Effector CD8-positive, alpha-beta T cell (primary cell): Measurements from ENCODE around the gene PLSCR1.
A peak's percentile ranks its signal among the peaks of the same experiment; 100 is the strongest.

Source experiments
- DNase-seq: peaks from one replicate; lab custom pipeline; 2025; lab: John Stamatoyannopoulos, UW
- total RNA-seq, 4 experiments: gene quantifications; one replicate each; lab custom pipeline; 2026; lab: John Stamatoyannopoulos, UW

PLSCR1 gene, protein sequence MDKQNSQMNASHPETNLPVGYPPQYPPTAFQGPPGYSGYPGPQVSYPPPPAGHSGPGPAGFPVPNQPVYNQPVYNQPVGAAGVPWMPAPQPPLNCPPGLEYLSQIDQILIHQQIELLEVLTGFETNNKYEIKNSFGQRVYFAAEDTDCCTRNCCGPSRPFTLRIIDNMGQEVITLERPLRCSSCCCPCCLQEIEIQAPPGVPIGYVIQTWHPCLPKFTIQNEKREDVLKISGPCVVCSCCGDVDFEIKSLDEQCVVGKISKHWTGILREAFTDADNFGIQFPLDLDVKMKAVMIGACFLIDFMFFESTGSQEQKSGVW
- 7.4 to 26.1 (median 19.1) reads per million in 4 experiments for total RNA-seq

DNA sequence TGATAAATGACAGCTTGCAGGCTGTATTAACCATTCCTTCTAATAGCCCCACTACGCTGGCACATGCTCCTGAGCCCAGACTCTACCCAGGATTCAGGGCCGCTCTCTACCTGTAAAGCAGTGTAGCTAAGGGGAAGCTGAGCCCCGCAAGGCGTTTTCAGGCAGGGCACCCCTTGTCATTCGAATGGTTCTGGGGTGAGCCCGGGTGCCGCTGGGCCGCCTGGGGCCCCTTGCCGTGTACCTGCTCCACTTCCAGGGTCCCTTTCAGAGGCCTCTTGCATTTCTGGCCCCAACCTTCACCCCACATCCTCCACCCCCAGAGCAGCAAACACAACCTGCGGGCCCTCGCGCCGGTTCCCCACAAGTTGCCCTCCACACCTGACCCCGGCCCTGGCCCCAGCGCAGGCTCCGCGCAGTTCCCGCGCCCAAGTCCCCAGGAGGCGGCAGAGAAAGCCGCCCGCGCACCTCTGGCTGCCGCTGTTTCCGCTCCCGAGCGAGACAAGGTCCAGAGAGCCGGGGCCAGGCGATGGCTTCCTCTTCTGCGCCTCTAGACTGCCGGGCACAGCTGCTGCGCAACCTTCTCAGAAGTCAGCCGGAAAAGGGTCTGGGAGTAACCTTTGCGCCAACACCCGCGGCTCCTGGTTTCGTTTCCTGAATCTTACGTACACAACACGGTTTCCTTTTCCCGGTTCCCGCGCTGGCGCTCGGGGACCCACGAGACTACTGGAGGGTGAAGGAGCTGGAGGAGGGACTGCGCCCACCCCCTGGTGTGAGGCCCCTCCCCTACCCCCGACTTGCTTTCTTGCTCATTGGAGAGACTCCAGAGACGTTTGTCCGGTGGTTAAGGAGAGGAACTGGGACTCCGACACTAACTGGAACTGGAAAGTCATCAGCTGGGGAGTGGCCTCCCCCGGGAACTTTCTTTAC, at the start of gene PLSCR1:
PLSCR1 (minus strand) TSS at position 606 of the 927 bp plus-strand sequence. CDS start 8,055 bp downstream, outside the sequence.
- peak; percentile 48 for DNase-seq

DNA sequence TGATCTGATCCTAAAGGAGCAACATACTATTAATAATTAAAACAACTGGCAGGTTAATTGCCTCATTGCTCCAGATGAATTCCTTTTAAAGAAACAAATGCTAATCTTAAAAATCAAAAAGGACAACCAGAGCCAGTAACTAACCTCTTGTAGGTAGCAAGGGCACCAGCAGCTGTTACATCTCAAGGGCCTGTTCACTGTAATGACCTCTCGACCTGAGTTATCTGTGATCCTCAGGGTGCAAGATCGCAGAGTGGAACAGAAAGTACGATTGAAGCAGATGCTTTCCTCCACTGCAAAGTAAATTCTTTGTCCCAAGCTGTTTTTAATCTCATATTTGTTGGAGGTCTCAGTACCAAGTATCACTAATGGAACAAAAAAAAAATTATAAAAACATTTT, 49.4 kb upstream of the PLSCR1 start:
- DNase-seq: no peak

DNA sequence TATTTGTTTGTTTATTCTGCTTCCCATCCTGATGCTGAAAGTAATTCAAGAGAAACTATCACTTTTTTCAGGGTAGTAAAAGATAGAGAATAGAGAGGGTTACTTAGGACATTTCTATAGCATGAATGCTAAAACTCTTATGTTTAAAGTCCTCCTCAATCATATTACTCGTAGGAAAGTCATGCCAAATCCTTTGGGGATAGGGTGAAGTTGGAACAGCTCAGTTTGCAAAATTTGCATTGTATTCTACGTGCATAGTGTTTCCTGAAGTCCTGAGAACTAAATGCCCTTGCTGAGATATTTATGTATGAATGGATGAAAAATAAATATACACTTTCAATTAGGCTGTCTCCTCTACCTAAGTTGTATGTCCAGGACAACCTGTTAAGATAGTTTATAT, 46.1 kb upstream of the PLSCR1 start:
- DNase-seq: no peak

DNA sequence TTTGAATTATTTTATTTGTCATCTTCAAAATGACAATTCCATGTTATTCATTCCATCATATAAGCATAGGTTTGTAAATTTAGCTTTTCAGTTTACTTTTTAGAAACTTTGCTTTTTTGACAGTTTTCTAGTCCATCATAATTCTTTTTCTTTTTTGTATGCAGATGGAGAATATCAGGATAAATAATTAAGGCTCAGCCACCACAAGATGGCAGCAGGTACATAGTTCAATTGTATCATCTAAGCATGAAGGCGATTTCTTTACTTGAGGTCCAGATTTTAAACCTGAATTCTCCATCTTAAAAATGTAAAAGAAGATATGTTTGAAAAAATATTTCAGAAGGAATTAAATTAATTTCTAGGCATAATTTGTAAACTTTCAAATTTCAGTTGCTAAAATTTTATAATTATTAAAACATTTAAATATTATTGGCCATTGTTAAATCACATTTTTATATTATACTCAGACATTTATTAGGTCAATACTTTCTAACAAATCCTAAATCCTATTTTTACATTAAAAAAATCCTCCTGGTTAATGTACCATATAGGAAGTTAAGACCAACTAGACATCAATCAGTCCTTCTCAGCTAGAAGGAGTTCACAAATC, 45.6 kb upstream of the PLSCR1 start:
- DNase-seq: no peak

DNA sequence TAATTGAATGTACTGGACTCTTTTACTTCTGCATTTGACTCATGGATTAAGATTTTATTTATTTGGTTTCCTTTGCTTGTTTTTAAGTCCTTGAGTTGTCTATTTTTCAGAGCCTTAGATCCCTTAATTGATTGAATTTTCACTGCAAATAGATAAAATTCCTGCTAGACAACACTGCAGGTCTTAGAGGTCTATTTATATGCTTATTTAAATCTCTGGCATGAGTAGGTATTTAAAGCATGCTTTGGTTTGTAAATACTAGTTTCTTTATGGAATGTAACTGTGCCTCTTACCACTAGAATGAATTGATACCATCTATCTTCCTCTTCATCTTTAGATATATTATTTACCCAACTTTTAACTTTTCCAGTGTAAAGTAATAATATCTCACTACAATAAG, 40.7 kb upstream of the PLSCR1 start:
- DNase-seq: no peak

DNA sequence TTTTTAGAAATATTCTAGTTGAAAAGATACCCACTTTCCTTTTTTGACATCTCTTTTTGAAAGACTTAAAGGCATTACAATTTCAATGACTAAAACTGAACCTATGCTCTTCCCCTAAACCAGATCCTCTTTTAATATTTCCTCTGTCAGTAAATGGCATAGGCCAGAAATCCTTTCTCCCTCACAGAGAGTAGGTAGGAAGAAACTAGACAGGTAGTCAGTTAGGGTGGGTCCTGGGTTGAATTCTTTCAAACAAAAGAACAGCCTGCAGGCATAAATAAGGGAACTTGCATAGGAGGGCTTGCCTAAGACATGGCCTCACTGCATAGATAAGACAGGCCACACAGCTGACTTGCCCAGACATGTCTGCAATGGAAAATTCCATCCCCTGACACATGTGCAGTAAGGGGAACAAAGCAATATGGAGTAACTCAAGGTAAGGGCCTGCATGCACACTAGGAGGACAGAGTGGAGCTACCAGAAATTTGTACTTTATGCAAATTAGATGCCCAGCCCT, 37.6 kb upstream of the PLSCR1 start:
- no peak for DNase-seq

DNA sequence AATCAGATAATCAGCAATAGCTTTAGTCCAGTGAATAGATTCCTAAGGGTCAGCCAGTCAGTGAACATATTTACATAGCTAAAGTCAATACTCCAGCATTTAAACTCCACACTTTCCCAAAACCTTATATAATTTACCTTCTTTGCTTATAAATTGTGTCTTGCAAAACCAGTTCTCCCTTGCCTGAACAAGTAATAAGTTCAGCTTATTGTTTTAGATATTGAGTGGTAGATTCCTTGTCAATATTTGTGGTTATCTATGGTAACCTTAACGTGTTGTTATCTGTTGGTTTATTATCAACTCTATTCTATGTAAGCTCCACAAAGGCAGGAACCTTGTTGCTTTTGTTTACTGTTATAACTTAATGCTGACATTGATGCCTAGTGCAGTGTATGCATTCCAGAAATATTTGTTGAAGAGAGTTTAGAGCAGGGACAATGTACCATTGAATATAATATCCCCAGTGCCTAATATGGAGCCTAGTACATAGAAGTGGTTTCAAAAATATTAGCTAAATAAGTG, 36.7 kb upstream of the PLSCR1 start:
- DNase-seq: no peak

DNA sequence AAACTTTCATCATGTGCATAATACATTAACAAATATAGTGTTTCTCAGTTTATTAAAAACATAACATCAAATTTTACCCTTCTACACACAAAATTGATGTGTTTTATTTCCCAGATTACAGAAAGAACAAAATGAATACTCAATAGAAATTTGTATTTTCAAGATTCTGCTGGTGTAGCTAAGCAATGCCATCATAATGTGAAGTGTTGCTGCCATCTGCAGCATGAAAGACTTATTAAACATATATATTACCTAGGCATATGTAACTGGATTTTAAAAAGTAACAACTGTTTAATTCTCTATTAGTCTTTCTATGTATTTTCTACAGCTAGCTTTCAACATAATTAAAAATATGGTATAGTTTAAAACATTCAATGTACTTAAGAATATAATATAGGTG, 33.3 kb upstream of the PLSCR1 start:
- DNase-seq: peak; percentile 0

DNA sequence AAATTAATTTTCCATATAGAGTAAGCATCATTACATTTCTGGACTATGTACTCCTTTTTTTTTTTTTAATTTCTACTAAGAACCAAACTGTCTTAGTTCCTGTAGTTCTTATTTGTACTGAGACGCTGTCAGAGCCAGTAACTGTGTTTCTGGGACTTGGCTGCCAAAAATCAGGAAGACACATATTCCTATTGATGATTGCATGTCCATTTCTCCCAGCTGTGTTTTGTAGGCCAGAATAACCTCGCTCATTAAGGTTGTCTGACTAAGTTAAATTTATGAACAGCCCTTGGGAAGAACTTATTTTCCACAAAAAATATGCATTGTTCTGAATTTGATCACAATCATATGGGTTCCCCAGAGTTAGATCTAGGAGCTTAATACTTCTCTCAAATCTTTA, 31.2 kb upstream of the PLSCR1 start:
- DNase-seq: no peak

DNA sequence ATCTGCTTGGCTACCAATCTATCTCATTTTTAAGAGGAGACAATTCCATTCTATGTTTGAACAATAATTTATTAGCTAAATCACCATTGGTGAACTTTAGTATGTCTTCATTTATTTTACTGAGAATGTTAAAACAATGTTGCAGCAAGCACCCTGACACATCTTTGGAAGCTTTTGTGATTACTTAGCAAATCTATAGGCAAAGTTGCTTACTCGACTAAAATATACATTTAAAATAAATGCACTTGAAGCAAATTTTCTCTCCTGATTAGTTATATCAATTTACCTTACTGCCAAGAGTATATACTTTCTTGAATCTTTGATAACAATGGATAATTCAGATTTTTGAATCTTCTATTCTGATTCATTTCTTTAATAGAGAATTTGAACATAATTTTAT, 29.8 kb upstream of the PLSCR1 start:
- DNase-seq: no peak

DNA sequence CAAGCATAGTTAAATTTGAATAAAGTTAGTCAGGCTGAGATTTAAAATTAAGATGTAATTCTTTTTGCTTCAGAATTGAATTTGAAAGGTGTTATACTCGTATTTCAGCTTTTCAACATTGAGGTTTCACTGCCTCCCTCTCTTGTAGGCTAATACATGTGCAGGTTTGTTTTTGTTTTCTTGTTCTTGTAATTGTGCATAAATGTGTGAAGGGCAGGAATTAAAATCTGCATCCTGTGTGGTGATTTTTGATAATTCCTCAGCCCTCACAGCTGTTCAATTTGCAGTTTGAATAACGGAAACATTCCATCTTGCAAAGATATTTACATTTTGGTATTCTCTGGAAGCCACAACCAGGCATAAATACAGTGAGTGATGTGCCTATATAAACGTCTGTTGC, 24.9 kb upstream of the PLSCR1 start:
- DNase-seq: no peak

DNA sequence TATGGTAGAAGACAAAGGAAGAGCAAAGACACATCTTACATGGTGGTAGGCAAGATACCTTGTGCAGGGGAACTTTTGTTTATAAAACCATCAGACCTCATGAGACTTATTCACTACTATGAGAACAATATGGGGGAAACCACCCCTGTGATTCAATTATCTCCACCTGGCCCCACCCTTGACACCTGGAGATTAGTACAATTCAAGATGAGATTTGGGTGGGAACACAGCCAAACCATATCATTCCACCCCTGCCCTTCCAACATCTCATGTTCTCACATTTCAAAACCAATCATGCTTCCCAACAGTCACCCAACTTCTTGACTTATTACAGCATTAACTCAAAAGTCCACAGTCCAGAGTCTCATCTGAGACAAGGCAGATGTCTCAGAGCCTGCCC, 21.7 kb upstream of the PLSCR1 start:
- DNase-seq: no peak

DNA sequence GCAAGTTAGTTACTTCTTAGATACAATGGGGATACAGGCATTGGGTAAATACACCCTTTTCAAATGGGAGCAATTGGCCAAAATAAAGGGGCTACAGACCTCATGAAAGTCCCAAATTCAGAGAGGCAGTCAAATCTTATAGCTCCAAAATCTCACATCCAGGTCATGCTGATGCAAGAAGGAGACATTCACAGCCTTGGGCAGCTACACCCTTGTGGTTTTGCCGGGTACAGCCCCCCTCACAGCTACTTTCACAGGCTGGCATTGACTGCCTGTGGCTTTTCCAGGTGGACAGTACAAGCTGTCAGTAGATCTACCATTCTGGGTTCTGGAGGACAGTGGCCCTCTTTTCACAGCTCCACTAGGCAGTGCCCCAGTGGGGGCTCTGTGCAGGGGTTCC, 17.5 kb upstream of the PLSCR1 start:
- DNase-seq: no peak

DNA sequence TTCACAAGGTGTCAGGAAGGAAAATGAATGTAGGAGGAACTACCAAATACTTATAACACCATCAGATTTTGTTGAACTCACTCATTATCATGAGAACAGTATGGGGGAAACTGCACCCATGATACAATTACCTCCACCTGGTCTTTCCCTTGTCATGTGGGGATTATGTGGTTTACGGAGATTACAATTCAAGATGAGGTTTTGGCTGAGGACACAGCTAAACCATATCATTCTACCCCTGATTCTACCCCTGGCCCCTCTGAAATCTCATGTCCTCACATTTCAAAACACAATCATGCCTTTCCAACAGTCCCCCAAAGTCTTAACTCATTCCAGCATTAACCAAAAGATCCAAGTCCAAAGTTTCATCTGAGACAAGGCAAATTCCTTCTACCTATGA, 17.1 kb upstream of the PLSCR1 start:
- no peak for DNase-seq

DNA sequence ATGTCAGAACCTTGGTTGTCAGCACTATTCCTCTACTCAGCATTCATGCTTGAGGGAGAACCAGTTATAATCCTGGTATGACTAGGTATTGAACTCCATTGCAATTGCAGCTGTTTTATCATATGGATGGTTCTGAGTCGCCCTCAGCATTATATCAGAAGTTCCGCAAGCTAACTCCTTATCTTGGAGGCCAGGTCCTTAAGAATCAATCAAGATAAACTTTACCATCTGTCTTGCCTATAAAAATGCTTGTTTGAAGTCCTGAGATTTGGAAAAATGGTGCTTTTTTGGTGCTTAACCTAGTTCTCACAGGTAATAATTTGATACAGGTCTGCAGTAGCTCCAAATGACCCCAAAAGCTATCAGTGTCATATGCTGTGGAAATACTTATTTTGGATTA, 16.3 kb upstream of the PLSCR1 start:
- DNase-seq: no peak

DNA sequence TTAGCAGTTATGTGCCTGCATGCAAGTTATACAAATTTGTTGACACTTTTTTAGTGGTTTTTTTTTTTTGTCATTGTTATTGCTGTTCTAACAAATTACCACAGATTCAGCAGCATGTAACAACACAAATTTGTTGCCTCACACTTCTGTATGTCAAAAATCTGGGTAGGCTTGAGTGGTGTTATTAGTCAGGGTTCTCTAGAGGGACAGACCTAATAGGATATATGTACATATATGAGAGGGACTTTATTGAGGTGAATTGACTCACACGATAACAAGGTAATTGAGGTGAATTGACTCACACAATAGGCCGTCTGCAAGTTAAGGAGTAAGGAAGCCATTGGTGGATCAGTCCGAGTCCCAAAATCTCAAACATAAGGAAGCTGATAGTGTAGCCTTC, 15.0 kb upstream of the PLSCR1 start:
- DNase-seq: no peak

DNA sequence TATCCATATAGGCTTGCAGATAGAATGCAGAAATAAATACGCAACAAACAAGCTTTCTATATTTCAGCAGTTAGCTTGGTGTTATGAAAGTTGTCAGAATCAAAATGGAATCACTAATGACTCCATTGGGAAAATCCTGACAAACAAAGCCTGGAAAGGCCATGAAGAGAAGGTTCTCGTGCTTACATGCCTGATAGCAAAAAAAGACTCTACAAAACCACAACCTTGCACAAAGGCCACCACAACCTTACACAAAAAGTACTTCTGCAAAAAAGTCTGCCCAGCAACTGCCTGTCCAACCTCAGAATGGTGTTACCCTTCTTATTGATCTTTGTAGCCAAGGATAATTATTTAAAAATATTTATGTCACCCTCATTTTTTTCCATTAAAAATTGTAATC, 14.4 kb upstream of the PLSCR1 start:
- no peak for DNase-seq

DNA sequence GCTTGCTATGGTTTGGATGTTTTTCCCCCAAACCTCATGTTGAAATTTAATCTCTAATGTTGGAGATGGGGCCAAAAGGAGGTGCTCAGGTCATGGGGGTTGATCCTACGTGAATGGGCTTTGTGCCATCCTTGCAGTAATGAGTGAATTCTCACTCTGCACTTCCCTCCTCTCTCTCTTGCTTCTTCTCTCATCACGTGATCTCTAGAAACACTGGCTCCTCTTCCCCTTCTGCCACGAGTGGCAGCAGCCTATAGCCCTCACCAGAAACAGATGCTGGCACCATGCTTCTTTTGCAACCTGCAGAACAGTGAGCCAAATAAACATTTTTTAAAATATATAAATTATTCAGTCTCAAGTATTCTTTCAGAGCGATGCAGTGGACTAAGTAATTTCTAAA, 13.3 kb upstream of the PLSCR1 start:
- no peak for DNase-seq

DNA sequence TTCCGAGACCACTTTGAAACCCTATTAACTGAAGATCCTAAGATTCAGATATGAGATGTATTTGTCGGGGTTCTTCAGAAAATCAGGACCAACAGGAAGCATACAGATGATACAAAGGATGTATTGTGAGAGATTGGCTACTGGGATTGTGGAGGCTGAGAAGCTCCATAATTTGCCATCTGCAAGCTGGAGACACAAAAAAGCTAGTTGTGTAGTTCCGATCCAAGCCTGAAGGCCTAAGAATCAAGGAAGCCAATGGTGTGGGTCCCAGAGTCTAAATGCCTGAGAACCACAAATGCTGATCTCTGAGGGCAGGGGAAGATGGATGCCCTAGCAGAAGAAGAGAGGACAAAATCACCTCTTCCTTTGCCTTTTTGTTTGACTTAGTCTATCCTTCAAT, 10.9 kb upstream of the PLSCR1 start:
- no peak for DNase-seq

DNA sequence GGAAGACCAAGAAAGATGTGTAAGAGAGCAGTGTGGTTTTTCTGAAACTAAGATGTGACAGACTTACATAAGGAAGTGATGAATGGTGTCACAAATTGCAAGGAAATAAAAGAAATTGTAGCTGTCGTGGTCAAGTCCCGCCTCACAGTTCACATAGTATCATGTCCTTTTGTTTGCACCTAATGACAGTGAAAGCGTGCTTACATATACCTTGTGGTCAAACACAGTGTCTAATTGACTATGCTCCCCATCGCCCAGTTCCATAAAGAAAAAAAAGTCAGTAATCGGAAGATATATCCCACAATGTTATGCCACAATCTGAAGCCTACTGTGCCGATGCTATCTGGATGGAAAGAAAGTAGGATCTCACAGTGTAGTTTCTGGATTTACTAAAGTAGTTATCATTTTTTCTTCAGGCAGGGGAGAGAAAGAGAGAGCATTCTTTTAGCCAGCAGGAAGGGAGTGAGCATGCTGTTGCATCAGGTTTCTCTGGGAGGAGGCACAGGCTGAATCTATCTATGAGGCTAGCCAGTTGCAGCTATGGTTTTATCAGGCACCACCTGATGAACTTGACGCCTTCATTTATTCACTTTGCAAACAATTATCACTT, 9.8 kb upstream of the PLSCR1 start:
- DNase-seq: no peak

DNA sequence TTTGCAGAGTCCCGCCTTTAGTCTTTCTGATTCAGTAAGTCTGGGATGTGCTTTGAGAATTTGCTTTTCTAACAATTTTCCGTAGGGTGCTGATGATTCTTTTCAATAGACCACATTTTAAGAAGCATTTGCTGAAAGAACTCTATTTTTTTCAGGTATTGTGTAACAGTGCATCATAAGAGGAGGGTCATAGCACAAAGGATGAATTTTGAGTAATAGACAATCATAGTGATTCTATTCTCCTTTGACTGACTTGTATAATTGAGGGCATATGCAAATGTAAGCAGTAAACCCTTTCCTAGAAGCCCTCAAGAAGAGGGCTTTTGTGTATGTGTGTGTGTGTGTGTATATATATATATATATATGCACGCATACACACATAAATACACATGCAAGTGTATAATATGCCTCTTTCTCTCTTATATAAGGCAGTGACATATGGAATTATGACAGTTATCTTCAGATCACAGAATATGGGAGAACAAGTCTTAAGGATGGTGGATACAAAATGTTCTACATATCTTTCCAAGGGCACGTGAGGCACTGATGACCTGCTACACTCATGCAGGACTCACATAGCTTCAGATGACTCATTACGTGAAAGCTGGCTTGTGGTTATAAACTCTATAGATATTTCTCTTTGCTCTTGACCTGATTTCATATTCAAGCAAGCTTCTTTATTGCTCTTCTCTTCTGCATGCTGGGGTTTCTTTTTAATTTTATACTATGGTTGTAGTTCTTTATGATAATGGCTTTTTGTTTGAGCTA, 6.5 kb upstream of the PLSCR1 start:
- DNase-seq: no peak
